Measurements from ENCODE around the gene EPB41L3.

EPB41L3 gene

GRCh38 chr18:5484526-5484925 is 59.3 kb downstream of the EPB41L3 start:
- Histone ChIP-seq H3K27ac (no peak overlapping the region), H3K4me2 (no peak overlapping the region)

GRCh38 chr18:5481621-5482020 is 62.2 kb downstream of the EPB41L3 start:
- Histone ChIP-seq H3K79me2 (ENCODE audit: insufficient read depth, low read depth) (no peaks in the 10 kb centered on the region), H2AFZ (ENCODE audit: low read depth) (no peak overlapping the region), H3K27ac (no peak overlapping the region), H3K9ac (no peak overlapping the region), H4K20me1 (ENCODE audit: insufficient read depth) (no peaks in the 10 kb centered on the region), H3K4me1 (ENCODE audit: low read depth, poor library complexity, severe bottlenecking) (no peaks in the 10 kb centered on the region), H3K27me3 (ENCODE audit: insufficient read depth, low read depth) (no peaks in the 10 kb centered on the region), H3K4me3 (IDR thresholded peaks at IDR 0.05; ENCODE audit: insufficient read depth, low read depth, low read length) (no peak overlapping the region), H3K4me2 (no peak overlapping the region), H3K36me3 (ENCODE audit: insufficient read depth) (no peaks in the 10 kb centered on the region)
- no peak for TF ChIP-seq CTCF (conservative IDR thresholded peaks at IDR 0.05; ENCODE audit: low read depth, low read length)

More at GRCh38 chr18:5484526-5484925, 59.3 kb downstream of the EPB41L3 start:
- no peak for TF ChIP-seq CTCF (conservative IDR thresholded peaks at IDR 0.05; ENCODE audit: low read depth, low read length)
- H2AFZ ChIP-seq (ENCODE audit: low read depth) = no peak overlapping the region
- H4K20me1 ChIP-seq (ENCODE audit: insufficient read depth) = no peaks in the 10 kb centered on the region
- no peaks in the 10 kb centered on the region for H3K27me3 ChIP-seq (ENCODE audit: insufficient read depth, low read depth)
- H3K4me1 ChIP-seq (ENCODE audit: low read depth, poor library complexity, severe bottlenecking) = no peaks in the 10 kb centered on the region
- H3K9ac ChIP-seq = no peak overlapping the region
- H3K79me2 ChIP-seq (ENCODE audit: insufficient read depth, low read depth) = no peaks in the 10 kb centered on the region
- no peaks in the 10 kb centered on the region for H3K36me3 ChIP-seq (ENCODE audit: insufficient read depth)
- no peak overlapping the region for H3K4me3 ChIP-seq (IDR thresholded peaks at IDR 0.05; ENCODE audit: insufficient read depth, low read depth, low read length)

- TF ChIP-seq CTCF (conservative IDR thresholded peaks at IDR 0.05; ENCODE audit: low read depth, low read length) = no peak
- no peak overlapping the region for H2AFZ ChIP-seq (ENCODE audit: low read depth)
Observed at GRCh38 chr18:5478261-5478660, 65.5 kb downstream of the EPB41L3 start.

GRCh38 chr18:5476961-5477800 is 66.6 kb downstream of the EPB41L3 start:
- H3K4me1 ChIP-seq (ENCODE audit: low read depth, poor library complexity, severe bottlenecking) = no peaks in the 10 kb centered on the region
- no peak overlapping the region for H3K4me3 ChIP-seq (IDR thresholded peaks at IDR 0.05; ENCODE audit: insufficient read depth, low read depth, low read length)
- no peaks in the 10 kb centered on the region for H3K79me2 ChIP-seq (ENCODE audit: insufficient read depth, low read depth)
- no peak overlapping the region for H3K27ac ChIP-seq
- TF ChIP-seq CTCF (conservative IDR thresholded peaks at IDR 0.05; ENCODE audit: low read depth, low read length) = no peak
- no peaks in the 10 kb centered on the region for H3K27me3 ChIP-seq (ENCODE audit: insufficient read depth, low read depth)
- no peak overlapping the region for H2AFZ ChIP-seq (ENCODE audit: low read depth)
- no peak overlapping the region for H3K4me2 ChIP-seq
- no peaks in the 10 kb centered on the region for H3K36me3 ChIP-seq (ENCODE audit: insufficient read depth)
- no peaks in the 10 kb centered on the region for H4K20me1 ChIP-seq (ENCODE audit: insufficient read depth)
- no peak overlapping the region for H3K9ac ChIP-seq

More at GRCh38 chr18:5478261-5478660, 65.5 kb downstream of the EPB41L3 start:
- Histone ChIP-seq H3K4me3 (IDR thresholded peaks at IDR 0.05; ENCODE audit: insufficient read depth, low read depth, low read length) (no peak overlapping the region), H3K27me3 (ENCODE audit: insufficient read depth, low read depth) (no peaks in the 10 kb centered on the region), H3K27ac (no peak overlapping the region), H3K9ac (no peak overlapping the region), H3K79me2 (ENCODE audit: insufficient read depth, low read depth) (no peaks in the 10 kb centered on the region), H3K36me3 (ENCODE audit: insufficient read depth) (no peaks in the 10 kb centered on the region), H4K20me1 (ENCODE audit: insufficient read depth) (no peaks in the 10 kb centered on the region), H3K4me2 (no peak overlapping the region), H3K4me1 (ENCODE audit: low read depth, poor library complexity, severe bottlenecking) (no peaks in the 10 kb centered on the region)
